Left ventricle myocardium superior (tissue), 1 donor: Measurements from ENCODE around the gene PLEKHH3. TPM values are rescaled to one million over a fixed set of nuclear protein-coding genes. Genes with fewer than 3 reads are reported as not detected.

Source experiments
- ATAC-seq: fragments of 200-7000 bp; cut with Tn5 transposase; one replicate; pipeline ENCODE4 v1.9.1; 2020; ENCODE audit warnings: mild to moderate bottlenecking, moderate library complexity
- DNase-seq: peaks from one replicate; pipeline ENCODE4 v3.0.0-alpha.2; 2020
- intact Hi-C: fragments of 100-400 bp; cut with micrococcal nuclease; formaldehyde crosslinking; loops from one replicate; pipeline ENCODE4 v1.11.0; 2022
- total RNA-seq: library from RNA; stranded (reverse); fragmentation: NEBNext Ultra II Directional; extraction: Animal tissue kit (Norgen Biotek cat#: 25700); gene quantifications from one replicate; pipeline ENCODE4 v1.2.1, GENCODE V29; 2021
- donor health status: DM: no; HTN: yes; CAD: no; lungs with severe emphysema.

The PLEKHH3 gene
- total RNA-seq, 1 donor from 2014 or later, result 35.7 TPM

- ATAC-seq (peak; percentile 67), DNase-seq (no peak)
- intact Hi-C loops, result no loop called here
Measured at GRCh38 chr17:42690596-42690995, 13.8 kb upstream of the PLEKHH3 start.

- ATAC-seq, result no peak
- no peak for DNase-seq
- intact Hi-C loops, result no loop called here
Measured at GRCh38 chr17:42687707-42688320, 11.0 kb upstream of the PLEKHH3 start.

- intact Hi-C loops, result no loop called here
- DNase-seq (no peak), ATAC-seq (no peak)
Measured at GRCh38 chr17:42686520-42687128, 9.8 kb upstream of the PLEKHH3 start.

GRCh38 chr17:42685831-42686230, 9.0 kb upstream of the PLEKHH3 start:
- ATAC-seq, result no peak
- DNase-seq, result no peak
- intact Hi-C loops, result no loop called here

DNA sequence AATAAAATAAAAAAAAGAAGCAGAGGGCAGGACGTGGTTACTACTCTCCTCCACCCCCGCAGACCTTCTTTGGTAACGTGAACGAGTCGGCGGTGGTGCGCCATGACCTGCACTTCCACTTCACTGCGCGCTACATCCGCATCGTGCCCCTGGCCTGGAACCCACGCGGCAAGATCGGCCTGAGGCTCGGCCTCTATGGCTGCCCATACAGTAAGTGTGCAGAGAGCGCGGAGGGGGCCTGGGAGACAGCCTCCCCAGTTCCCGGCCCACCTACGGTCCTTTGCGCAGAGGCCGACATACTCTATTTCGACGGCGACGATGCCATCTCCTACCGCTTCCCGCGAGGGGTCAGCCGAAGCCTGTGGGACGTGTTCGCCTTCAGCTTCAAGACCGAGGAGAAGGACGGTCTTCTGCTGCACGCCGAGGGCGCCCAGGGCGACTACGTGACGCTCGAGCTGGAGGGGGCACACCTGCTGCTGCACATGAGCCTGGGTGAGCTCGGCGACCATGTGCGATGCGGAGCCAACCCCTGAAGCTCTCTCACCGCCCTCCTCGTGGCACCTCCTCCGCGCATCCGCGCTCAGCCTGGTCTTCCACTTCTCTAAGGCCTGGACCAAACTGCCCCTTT, 8.2 kb upstream of the PLEKHH3 start:
- ATAC-seq (no peak), DNase-seq (no peak)

DNA sequence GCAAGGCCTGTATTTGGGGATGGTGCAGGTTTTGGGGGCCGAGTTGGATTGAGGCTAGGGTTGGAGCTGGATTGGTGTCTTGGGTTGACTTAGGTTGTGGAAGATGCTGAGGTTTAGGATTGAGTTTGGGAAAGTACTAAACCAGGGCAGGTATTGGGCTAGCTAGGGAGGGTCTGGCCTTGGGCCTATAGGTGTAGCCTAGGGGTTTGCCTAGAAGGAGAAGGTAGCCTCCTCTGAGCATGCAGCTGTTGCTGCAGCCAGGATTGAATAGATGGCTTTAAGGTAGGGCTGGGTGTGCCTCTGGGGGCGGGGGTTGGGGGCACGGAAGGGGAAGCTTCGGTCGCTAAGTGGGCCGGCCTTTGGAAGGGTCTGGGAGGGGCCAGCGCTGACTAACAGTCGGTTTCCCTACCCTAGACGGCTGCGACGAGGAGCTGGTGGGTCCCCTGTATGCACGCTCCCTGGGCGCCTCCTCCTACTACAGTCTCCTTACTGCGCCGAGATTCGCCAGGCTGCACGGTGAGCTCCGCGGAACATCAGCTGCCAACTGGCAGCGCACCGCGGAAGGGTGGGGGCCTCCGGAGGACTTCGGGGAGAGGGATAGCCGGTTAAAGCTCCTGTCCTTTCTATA, 6.7 kb upstream of the PLEKHH3 start:
- DNase-seq (peak; percentile 70), ATAC-seq (peak; percentile 14)
- intact Hi-C loops, result no loop called here

More for the DNA sequence above, 8.2 kb upstream of the PLEKHH3 start:
- intact Hi-C loops, result no loop called here

GRCh38 chr17:42682722-42683403, 6.1 kb upstream of the PLEKHH3 start:
- intact Hi-C loops, result no loop called here
- ATAC-seq, result no peak
- DNase-seq, result peak; percentile 66

- DNase-seq (peak; percentile 77), ATAC-seq (peak; percentile 2)
- intact Hi-C loops, result no loop called here
Measured at GRCh38 chr17:42681976-42682721, 5.4 kb upstream of the PLEKHH3 start, which contains the start of gene CNTNAP1. Gene CNTNAP1, plus strand, starts transcription at chr17:42682531. Its CDS starts 299 bp downstream, at chr17:42682830.

DNA sequence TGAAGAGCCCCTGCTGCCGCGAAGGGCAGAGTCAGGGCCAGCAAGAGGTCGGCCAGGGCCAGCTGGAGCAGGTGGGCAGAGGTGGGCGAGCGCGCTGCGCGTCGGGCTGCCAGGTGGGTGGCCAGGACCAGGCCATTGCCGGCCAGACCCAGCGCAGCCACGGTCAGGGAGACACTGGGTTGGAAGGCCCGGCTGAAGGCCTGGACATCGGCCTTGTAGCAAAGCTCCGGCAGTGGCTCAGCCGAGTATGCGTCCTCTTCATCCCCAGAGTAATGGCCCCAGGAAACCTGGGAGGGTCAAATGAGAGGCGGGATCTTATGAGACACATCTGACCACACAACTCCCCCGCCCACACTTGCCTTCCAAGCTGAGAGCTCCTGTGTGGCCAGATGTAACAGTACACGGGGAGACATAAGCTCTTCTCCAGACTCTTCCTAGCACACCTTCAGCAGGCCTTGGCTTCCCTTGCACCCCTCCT, 3.6 kb upstream of the PLEKHH3 start:
- intact Hi-C loops, result no loop called here
- DNase-seq, result no peak
- ATAC-seq, result no peak

DNA sequence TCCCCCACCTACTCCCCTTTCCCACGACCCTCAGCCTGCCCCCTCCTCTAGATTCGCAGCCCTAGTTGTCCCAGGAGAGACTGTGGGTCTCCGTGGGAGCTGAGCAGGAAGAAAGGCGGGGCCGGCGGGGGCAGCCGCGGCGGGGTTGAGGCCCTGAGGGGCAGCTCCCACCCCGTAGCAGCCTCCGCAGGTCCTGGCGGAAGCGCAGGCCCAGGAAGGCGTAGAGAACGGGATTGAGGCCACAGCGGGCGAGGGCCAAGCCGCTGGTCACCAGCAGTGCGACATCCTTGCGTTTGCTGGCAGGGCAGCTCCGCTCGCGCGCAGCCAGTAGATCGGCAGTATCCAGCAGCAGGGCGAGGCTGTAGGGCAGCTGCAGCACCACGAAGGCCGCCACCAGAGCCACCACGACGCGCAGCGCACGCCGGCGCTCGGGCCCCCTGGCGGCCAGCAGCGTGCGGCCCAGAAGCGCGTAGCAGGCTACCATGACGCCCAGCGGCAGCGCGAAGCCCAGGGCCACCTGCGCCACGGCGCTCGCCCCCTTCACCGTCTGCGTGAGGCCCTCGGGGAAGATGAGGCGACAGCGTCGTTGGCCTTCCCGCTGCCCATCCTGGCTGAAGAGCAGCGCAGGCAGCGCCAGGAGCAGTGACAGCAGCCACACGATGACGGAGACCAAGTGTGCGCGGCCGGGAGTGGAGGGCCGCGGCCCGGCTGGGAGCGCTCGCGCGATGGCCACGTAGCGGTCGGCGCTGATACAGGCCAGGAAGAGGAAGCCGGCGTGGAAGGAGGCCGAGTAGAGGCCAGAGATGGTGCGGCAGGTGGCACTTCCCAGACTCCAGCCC, 2.9 kb upstream of the PLEKHH3 start:
- intact Hi-C loops, result no loop called here
- ATAC-seq, result peak; percentile 51
- peak; percentile 92 for DNase-seq

- no peak for DNase-seq
- intact Hi-C loops, result no loop called here
- no peak for ATAC-seq
Measured at GRCh38 chr17:42678951-42679491, 2.2 kb upstream of the PLEKHH3 start.

- DNase-seq, result peak; percentile 93
- intact Hi-C loops, result no loop called here
- ATAC-seq, result peak; percentile 44
Measured at GRCh38 chr17:42677921-42678781, 1.4 kb upstream of the PLEKHH3 start.

- intact Hi-C loops, result no loop called here
- DNase-seq (peak; percentile 100), ATAC-seq (peak; percentile 66)
Measured at GRCh38 chr17:42677012-42677857, 441 bp upstream of the PLEKHH3 start.

GRCh38 chr17:42675965-42676423, 800 bp downstream of the PLEKHH3 start:
- intact Hi-C loops, result no loop called here
- ATAC-seq, result peak; percentile 18
- DNase-seq, result peak; percentile 77

DNA sequence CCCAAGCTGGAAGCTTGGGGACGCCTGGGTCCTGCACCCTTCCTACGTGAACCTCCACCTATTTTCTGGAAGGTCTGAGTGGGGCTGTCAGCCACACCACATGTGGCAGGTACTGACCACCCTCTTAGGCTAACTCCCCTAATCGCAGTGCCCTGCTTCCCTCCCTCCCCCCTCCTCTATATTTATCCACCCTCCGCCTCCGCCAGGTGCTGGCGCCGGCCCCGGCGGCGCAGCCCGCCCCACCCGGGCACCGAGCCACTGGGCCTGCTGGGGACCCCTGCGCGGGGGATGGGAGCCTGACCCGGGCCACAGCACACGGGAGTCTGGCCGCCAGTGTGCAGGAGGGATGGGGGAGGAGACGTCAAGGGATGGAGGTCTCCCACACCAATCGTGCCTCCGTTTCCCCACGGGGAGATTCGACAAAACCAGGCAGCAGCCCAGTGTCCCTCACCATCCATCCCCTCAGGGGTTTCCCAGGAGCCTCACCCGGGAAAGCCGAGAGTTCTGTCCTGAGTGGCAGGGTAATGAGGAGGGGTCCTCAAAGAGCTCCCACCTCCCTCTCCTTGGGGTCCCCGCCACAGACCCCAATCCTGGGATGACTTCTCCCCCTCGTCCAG, 1.3 kb downstream of the PLEKHH3 start:
- DNase-seq (peak; percentile 84), ATAC-seq (peak; percentile 33)
- intact Hi-C loops, result no loop called here
